Measurements from ENCODE around the gene EPS15. TPM values are rescaled to one million over a fixed set of nuclear protein-coding genes. Genes with fewer than 3 reads are reported as not detected.
A peak's percentile ranks its signal among the peaks of the same experiment; 100 is the strongest.

The EPS15 gene
- total RNA-seq, 1 experiment from 2014 or later = 26.3 TPM

- Histone ChIP-seq H3K36me3 (ENCODE audit: low read depth, low read length) (no peaks in the 10 kb centered on the region), H4K20me1 (ENCODE audit: low read length) (peaks cover 11% of the 10 kb centered on the region; the same call in 1 of the 2 replicates), H3K9ac (ENCODE audit: low read length) (no peak overlapping the region), H3K27me3 (ENCODE audit: low read length) (no peaks in the 10 kb centered on the region), H3K9me3 (ENCODE audit: low read length) (no peaks in the 10 kb centered on the region), H3K9me2 (replicated peaks; ENCODE audit: low read length) (no peaks in the 10 kb centered on the region), H3K4me3 (ENCODE audit: low read length) (peak overlapping the region; percentile 85), H3K4me2 (ENCODE audit: low read length) (peak overlapping the region; percentile 91), H3K27ac (ENCODE audit: low read length) (no peak overlapping the region), H3F3A (ENCODE audit: low read length, unreplicated experiment) (no peaks in the 10 kb centered on the region), H2AFZ (ENCODE audit: low read length) (no peak overlapping the region), H3K4me1 (ENCODE audit: insufficient read depth, low read length) (peaks cover 44% of the 10 kb centered on the region), H3K79me2 (ENCODE audit: low read length) (peaks cover 75% of the 10 kb centered on the region)
- ChIA-PET POLR2A (ENCODE audit: unreplicated experiment) (no interaction called here), CTCF (no interaction called here)
- TF ChIP-seq CTCF (conservative IDR thresholded peaks at IDR 0.05; ENCODE audit: low read depth, low read length) (no peak), EZH2phosphoT487 (IDR thresholded peaks at IDR 0.05; ENCODE audit: borderline replicate concordance, low read length) (no peak), EZH2 (IDR thresholded peaks at IDR 0.05; ENCODE audit: low read length, unreplicated experiment) (no peak)
- BruUV-seq (replicated peaks) = no TSS peak
- DNase-seq (no peak), ATAC-seq (no peak)
- intact Hi-C loops (cut with micrococcal nuclease) = loop anchor here (5.0 kb wide), 1 partner anchor 74 kb away; no protein-coding TSS in a partner anchor
These were observed 3.0 kb downstream of the EPS15 start for GRCh38 chr1:51515982-51516648.

GRCh38 chr1:51515312-51515960 lies 3.6 kb downstream of the EPS15 start:
- ChIA-PET CTCF (no interaction called here), POLR2A (ENCODE audit: unreplicated experiment) (no interaction called here)
- Histone ChIP-seq H3K4me1 (ENCODE audit: insufficient read depth, low read length) (peaks cover 37% of the 10 kb centered on the region), H3K27ac (ENCODE audit: low read length) (no peak overlapping the region), H2AFZ (ENCODE audit: low read length) (no peak overlapping the region), H3K4me3 (ENCODE audit: low read length) (0 out of 2 replicates have a peak overlapping the region, but pooled peaks have one; percentile 85), H3K9me3 (ENCODE audit: low read length) (no peaks in the 10 kb centered on the region), H3K9me2 (replicated peaks; ENCODE audit: low read length) (no peaks in the 10 kb centered on the region), H3K27me3 (ENCODE audit: low read length) (no peaks in the 10 kb centered on the region), H3K9ac (ENCODE audit: low read length) (no peak overlapping the region), H3K79me2 (ENCODE audit: low read length) (peaks cover 81% of the 10 kb centered on the region), H4K20me1 (ENCODE audit: low read length) (peaks cover 11% of the 10 kb centered on the region; the same call in 1 of the 2 replicates), H3K4me2 (ENCODE audit: low read length) (peak overlapping the region; percentile 91), H3K36me3 (ENCODE audit: low read depth, low read length) (no peaks in the 10 kb centered on the region), H3F3A (ENCODE audit: low read length, unreplicated experiment) (no peaks in the 10 kb centered on the region)
- intact Hi-C loops (cut with micrococcal nuclease) = loop anchor here (5.0 kb wide), 1 partner anchor 73 kb away; no protein-coding TSS in a partner anchor
- DNase-seq (no peak), ATAC-seq (no peak)
- no TSS peak for BruUV-seq (replicated peaks)
- no peak for TF ChIP-seq CTCF (conservative IDR thresholded peaks at IDR 0.05; ENCODE audit: low read depth, low read length)
- no peak for TF ChIP-seq EZH2phosphoT487 (IDR thresholded peaks at IDR 0.05; ENCODE audit: borderline replicate concordance, low read length)
- no peak for TF ChIP-seq EZH2 (IDR thresholded peaks at IDR 0.05; ENCODE audit: low read length, unreplicated experiment)

GRCh38 chr1:51514733-51515132 lies 4.3 kb downstream of the EPS15 start:
- peaks cover 88% of the 10 kb centered on the region for H3K79me2 ChIP-seq (ENCODE audit: low read length)
- H3K4me1 ChIP-seq (ENCODE audit: insufficient read depth, low read length) = peaks cover 35% of the 10 kb centered on the region
- no TSS peak for BruUV-seq (replicated peaks)
- no peak overlapping the region for H3K27ac ChIP-seq (ENCODE audit: low read length)
- no peak overlapping the region for H2AFZ ChIP-seq (ENCODE audit: low read length)
- no peaks in the 10 kb centered on the region for H3K9me3 ChIP-seq (ENCODE audit: low read length)
- intact Hi-C loops (cut with micrococcal nuclease) = loop anchor here (5.0 kb wide), 1 partner anchor 72 kb away; no protein-coding TSS in a partner anchor
- peaks cover 11% of the 10 kb centered on the region; the same call in 1 of the 2 replicates for H4K20me1 ChIP-seq (ENCODE audit: low read length)
- peak overlapping the region; percentile 20; the same call in 1 of the 2 replicates for H3K4me3 ChIP-seq (ENCODE audit: low read length)
- ChIA-PET CTCF (no interaction called here), POLR2A (ENCODE audit: unreplicated experiment) (no interaction called here)
- no peak overlapping the region for H3K9ac ChIP-seq (ENCODE audit: low read length)
- DNase-seq = no peak
- H3K4me2 ChIP-seq (ENCODE audit: low read length) = peak overlapping the region; percentile 91
- TF ChIP-seq EZH2phosphoT487 (IDR thresholded peaks at IDR 0.05; ENCODE audit: borderline replicate concordance, low read length) (no peak), CTCF (conservative IDR thresholded peaks at IDR 0.05; ENCODE audit: low read depth, low read length) (no peak), EZH2 (IDR thresholded peaks at IDR 0.05; ENCODE audit: low read length, unreplicated experiment) (no peak)
- ATAC-seq = no peak
- H3K36me3 ChIP-seq (ENCODE audit: low read depth, low read length) = no peaks in the 10 kb centered on the region
- H3K9me2 ChIP-seq (replicated peaks; ENCODE audit: low read length) = no peaks in the 10 kb centered on the region
- H3K27me3 ChIP-seq (ENCODE audit: low read length) = no peaks in the 10 kb centered on the region
- no peaks in the 10 kb centered on the region for H3F3A ChIP-seq (ENCODE audit: low read length, unreplicated experiment)
